GM12892 (cell line): ENCODE measurements around the gene ZIC1.

Source experiments
- POLR2AphosphoS5 ChIP-seq: IDR thresholded peaks from 2 replicates; pipeline ENCODE4 v1.6.1; 2011; ENCODE audit warnings: low read depth, low read length, control low read depth
- TAF1 ChIP-seq: IDR thresholded peaks from 2 replicates; pipeline ENCODE4 v1.6.1; 2011; ENCODE audit warnings: low read depth, mild to moderate bottlenecking, control low read depth, low read length, borderline replicate concordance

- TF ChIP-seq POLR2AphosphoS5 (no peak), TAF1 (no peak)
These were observed 53.7 kb downstream of the ZIC1 start for GRCh38 chr3:147462856-147463255.
